ENCODE results near the gene HADHB. TPM values are rescaled to one million over a fixed set of nuclear protein-coding genes. Genes with fewer than 3 reads are reported as not detected.

Gene HADHB
- total and polyA plus RNA-seq, 10 of the 15 experiments (the other 5 are each of a cell fraction or from before 2014, with no cell fraction given) = 53.7 to 145 (median 85.5) TPM

DNA sequence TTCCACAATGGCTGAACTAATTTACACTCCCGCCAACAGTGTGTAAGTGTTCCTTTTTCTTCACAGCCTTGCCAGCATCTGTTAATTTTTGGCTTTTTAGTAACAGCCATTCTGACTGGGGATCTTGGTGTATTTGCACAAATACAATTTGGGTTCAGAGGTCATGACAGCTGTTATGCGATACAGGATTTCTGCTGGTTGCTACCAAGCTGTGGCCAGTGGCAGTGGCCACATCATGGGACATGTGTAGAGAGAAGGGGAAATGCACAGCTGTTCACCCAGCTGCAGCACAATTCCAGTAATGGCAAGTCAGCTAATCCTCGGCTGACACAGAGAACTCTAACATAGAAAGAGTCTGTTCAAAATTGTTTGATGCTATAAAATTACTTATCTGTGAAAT is 80.2 kb downstream of the HADHB start:
- Histone ChIP-seq H3K27me3 (replicated peaks in 1 of 2; ENCODE audit: control insufficient read depth in 2 of 2, insufficient read depth in 2 of 2, low read length in 1 of 2) (no peaks in the 10 kb centered on the region), H3K36me3 (ENCODE audit: control insufficient read depth in 2 of 2, insufficient read depth in 2 of 2, low read length in 1 of 2) (no peaks in the 10 kb centered on the region), H3K27ac (ENCODE audit: control insufficient read depth, insufficient read depth) (no peak overlapping the region), H2AFZ (ENCODE audit: control insufficient read depth, low read depth, low read length) (no peak overlapping the region), H3K9me3 (replicated peaks; ENCODE audit: control insufficient read depth, insufficient read depth, low read length) (no peaks in the 10 kb centered on the region), H3K9ac (ENCODE audit: control insufficient read depth, insufficient read depth, low read length) (no peak overlapping the region), H3K4me2 (ENCODE audit: control insufficient read depth, insufficient read depth) (no peak overlapping the region), H3K4me1 (ENCODE audit: control insufficient read depth, insufficient read depth, low read length) (no peaks in the 10 kb centered on the region), H3K4me3 (no peak overlapping the region), H3K79me2 (ENCODE audit: control insufficient read depth, insufficient read depth, low read length) (no peaks in the 10 kb centered on the region), H4K20me1 (ENCODE audit: control insufficient read depth, insufficient read depth) (no peaks in the 10 kb centered on the region)
- in situ Hi-C loops (cut with MboI) = no loop called here
- SMC1A ChIA-PET (ENCODE audit: uncharacterized antibody, unreplicated experiment) = no interaction called here
- RAD21 ChIA-PET (ENCODE audit: unreplicated experiment) = no interaction called here
- no peak for DNase-seq (ENCODE audit: low read depth, low spot score)
- no peak for TF ChIP-seq RAD51 (IDR thresholded peaks at IDR 0.05)
- no peak for TF ChIP-seq SREBF2 (IDR thresholded peaks at IDR 0.05; ENCODE audit: low read length)
- no peak for TF ChIP-seq BMI1 (IDR thresholded peaks at IDR 0.05; ENCODE audit: borderline replicate concordance)
- no peak for TF ChIP-seq CEBPZ (IDR thresholded peaks at IDR 0.05; ENCODE audit: low read depth, low read length)
- no peak for TF ChIP-seq NR2C2 (IDR thresholded peaks at IDR 0.05; ENCODE audit: borderline replicate concordance, control insufficient read depth, insufficient read length, low read depth)
- TF ChIP-seq ZSCAN29 (IDR thresholded peaks at IDR 0.05) = no peak
- TF ChIP-seq, protein P1, sequence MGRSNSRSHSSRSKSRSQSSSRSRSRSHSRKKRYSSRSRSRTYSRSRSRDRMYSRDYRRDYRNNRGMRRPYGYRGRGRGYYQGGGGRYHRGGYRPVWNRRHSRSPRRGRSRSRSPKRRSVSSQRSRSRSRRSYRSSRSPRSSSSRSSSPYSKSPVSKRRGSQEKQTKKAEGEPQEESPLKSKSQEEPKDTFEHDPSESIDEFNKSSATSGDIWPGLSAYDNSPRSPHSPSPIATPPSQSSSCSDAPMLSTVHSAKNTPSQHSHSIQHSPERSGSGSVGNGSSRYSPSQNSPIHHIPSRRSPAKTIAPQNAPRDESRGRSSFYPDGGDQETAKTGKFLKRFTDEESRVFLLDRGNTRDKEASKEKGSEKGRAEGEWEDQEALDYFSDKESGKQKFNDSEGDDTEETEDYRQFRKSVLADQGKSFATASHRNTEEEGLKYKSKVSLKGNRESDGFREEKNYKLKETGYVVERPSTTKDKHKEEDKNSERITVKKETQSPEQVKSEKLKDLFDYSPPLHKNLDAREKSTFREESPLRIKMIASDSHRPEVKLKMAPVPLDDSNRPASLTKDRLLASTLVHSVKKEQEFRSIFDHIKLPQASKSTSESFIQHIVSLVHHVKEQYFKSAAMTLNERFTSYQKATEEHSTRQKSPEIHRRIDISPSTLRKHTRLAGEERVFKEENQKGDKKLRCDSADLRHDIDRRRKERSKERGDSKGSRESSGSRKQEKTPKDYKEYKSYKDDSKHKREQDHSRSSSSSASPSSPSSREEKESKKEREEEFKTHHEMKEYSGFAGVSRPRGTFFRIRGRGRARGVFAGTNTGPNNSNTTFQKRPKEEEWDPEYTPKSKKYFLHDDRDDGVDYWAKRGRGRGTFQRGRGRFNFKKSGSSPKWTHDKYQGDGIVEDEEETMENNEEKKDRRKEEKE (IDR thresholded peaks at IDR 0.05) = no peak
- TF ChIP-seq IKZF1 (conservative IDR thresholded peaks at IDR 0.05) = no peak
- no peak for TF ChIP-seq ZNF274 (IDR thresholded peaks at IDR 0.05; ENCODE audit: insufficient read depth, insufficient read length)
- no peak for TF ChIP-seq RCOR1 (conservative IDR thresholded peaks at IDR 0.05; ENCODE audit: low read depth, low read length)
- TF ChIP-seq NR2C1 (IDR thresholded peaks at IDR 0.05) = no peak
- TF ChIP-seq RBBP5 (conservative IDR thresholded peaks at IDR 0.05) = no peak
- no peak for TF ChIP-seq RB1 (IDR thresholded peaks at IDR 0.05; ENCODE audit: borderline replicate concordance)
- TF ChIP-seq NFYA (IDR thresholded peaks at IDR 0.05; ENCODE audit: borderline replicate concordance, low read depth, low read length) = no peak
- no peak for TF ChIP-seq NR2F1 (conservative IDR thresholded peaks at IDR 0.05)
- no peak for TF ChIP-seq SMARCA5 (IDR thresholded peaks at IDR 0.05)
- TF ChIP-seq EP300 (IDR thresholded peaks at IDR 0.05; ENCODE audit: borderline replicate concordance in 1 of 2, control insufficient read depth in 1 of 2, low read depth in 2 of 2, low read length in 2 of 2) = no peak
- TF ChIP-seq JUNB (IDR thresholded peaks at IDR 0.05) = no peak
- TF ChIP-seq TARDBP (IDR thresholded peaks at IDR 0.05; ENCODE audit: borderline replicate concordance) = no peak
- TF ChIP-seq STAT3 (IDR thresholded peaks at IDR 0.05; ENCODE audit: low read depth, low read length) = no peak
- POLR2A ChIA-PET = no interaction called here
- intact Hi-C loops (cut with micrococcal nuclease; ENCODE audit: unreplicated experiment) = no loop called here
- CTCF ChIA-PET = interaction anchor here (1.2 kb wide), 1 partner anchor 237 kb away, joined by 4 read pairs; no protein-coding TSS in a partner anchor
- FAIRE-seq = no peak
- 65% methylated on average over 3 of the region's 3 CpGs for WGBS (ENCODE audit: insufficient coverage, insufficient replicate concordance, low lambda C conversion rate, missing lambda C conversion rate)
- BruUV-seq (replicated peaks) = no TSS peak
- ATAC-seq = no peak
